Measurements from ENCODE around the gene TMEM218. TPM values are rescaled to one million over a fixed set of nuclear protein-coding genes. Genes with fewer than 3 reads are reported as not detected.

TMEM218 gene
- total RNA-seq, 1 donor from 2014 or later = 12.8 TPM

- TF ChIP-seq POLR2AphosphoS5 (IDR thresholded peaks at IDR 0.05; ENCODE audit: insufficient read depth in 1 of 2, low read depth in 1 of 2) (no peak), POLR2A (IDR thresholded peaks at IDR 0.05) (no peak), CTCF (IDR thresholded peaks at IDR 0.05) (no peak)
- peaks cover 6% of the 10 kb centered on the region for H3K4me1 ChIP-seq
- peak in 1 of 2 donors; percentile 65 for DNase-seq (ENCODE audit: extremely low spot score in 2 of 2)
- no peaks in the 10 kb centered on the region for H3K9me3 ChIP-seq
- H3K36me3 ChIP-seq = no peaks in the 10 kb centered on the region
- no peak overlapping the region for H3K27ac ChIP-seq
- intact Hi-C loops (cut with DNase I) = loop anchor here (10.0 kb wide), 1 partner anchor 316 kb away; no protein-coding TSS in a partner anchor
- no peaks in the 10 kb centered on the region for H3K27me3 ChIP-seq
- no peak overlapping the region for H3K4me3 ChIP-seq
These were observed 22.6 kb downstream of the TMEM218 start for GRCh38 chr11:125088576-125089455.

- TF ChIP-seq POLR2A (IDR thresholded peaks at IDR 0.05) (no peak), CTCF (IDR thresholded peaks at IDR 0.05) (no peak), POLR2AphosphoS5 (IDR thresholded peaks at IDR 0.05; ENCODE audit: insufficient read depth in 1 of 2, low read depth in 1 of 2) (no peak)
- H3K27ac ChIP-seq = no peak overlapping the region
- intact Hi-C loops (cut with DNase I) = loop anchor here (10.0 kb wide), 1 partner anchor 317 kb away; no protein-coding TSS in a partner anchor
- H3K36me3 ChIP-seq = no peaks in the 10 kb centered on the region
- H3K9me3 ChIP-seq = no peaks in the 10 kb centered on the region
- H3K4me1 ChIP-seq = peaks cover 13% of the 10 kb centered on the region
- no peak overlapping the region for H3K4me3 ChIP-seq
- DNase-seq (ENCODE audit: extremely low spot score in 2 of 2) = peak in 1 of 2 donors; percentile 67
- H3K27me3 ChIP-seq = no peaks in the 10 kb centered on the region
These were observed 23.3 kb downstream of the TMEM218 start for GRCh38 chr11:125088123-125088522.

- H3K4me1 ChIP-seq = peaks cover 20% of the 10 kb centered on the region
- no peak overlapping the region for H3K4me3 ChIP-seq
- no peaks in the 10 kb centered on the region for H3K27me3 ChIP-seq
- DNase-seq (ENCODE audit: extremely low spot score in 2 of 2) = peak in 1 of 2 donors; percentile 77
- intact Hi-C loops (cut with DNase I) = loop anchor here (10.0 kb wide), 1 partner anchor 318 kb away; no protein-coding TSS in a partner anchor
- H3K27ac ChIP-seq = no peak overlapping the region
- TF ChIP-seq POLR2A (IDR thresholded peaks at IDR 0.05) (no peak), CTCF (IDR thresholded peaks at IDR 0.05) (no peak), POLR2AphosphoS5 (IDR thresholded peaks at IDR 0.05; ENCODE audit: insufficient read depth in 1 of 2, low read depth in 1 of 2) (no peak)
- H3K36me3 ChIP-seq = no peaks in the 10 kb centered on the region
- H3K9me3 ChIP-seq = no peaks in the 10 kb centered on the region
These were observed 24.7 kb downstream of the TMEM218 start for GRCh38 chr11:125086633-125087296.

GRCh38 chr11:125085301-125086081, 25.9 kb downstream of the TMEM218 start:
- Histone ChIP-seq H3K27ac (no peak overlapping the region), H3K27me3 (no peaks in the 10 kb centered on the region), H3K4me1 (peaks cover 20% of the 10 kb centered on the region), H3K4me3 (no peak overlapping the region), H3K36me3 (no peaks in the 10 kb centered on the region), H3K9me3 (no peaks in the 10 kb centered on the region)
- no peak for TF ChIP-seq POLR2A (IDR thresholded peaks at IDR 0.05)
- TF ChIP-seq POLR2AphosphoS5 (IDR thresholded peaks at IDR 0.05; ENCODE audit: insufficient read depth in 1 of 2, low read depth in 1 of 2) = no peak
- no peak for TF ChIP-seq CTCF (IDR thresholded peaks at IDR 0.05)
- intact Hi-C loops (cut with DNase I) = loop anchor here (10.0 kb wide), 1 partner anchor 319 kb away; no protein-coding TSS in a partner anchor
- peak in 1 of 2 donors; percentile 82 for DNase-seq (ENCODE audit: extremely low spot score in 2 of 2)
